ENCODE measurements around the gene CYTH1. TPM values are rescaled to one million over a fixed set of nuclear protein-coding genes. Genes with fewer than 3 reads are reported as not detected.

The CYTH1 gene
- total RNA-seq (10 to 100 TPM; 18.3 to 34.4 (median 21.3) TPM), polyA plus RNA-seq (10 to 100 TPM; 25.0 to 28.9 TPM)

DNA sequence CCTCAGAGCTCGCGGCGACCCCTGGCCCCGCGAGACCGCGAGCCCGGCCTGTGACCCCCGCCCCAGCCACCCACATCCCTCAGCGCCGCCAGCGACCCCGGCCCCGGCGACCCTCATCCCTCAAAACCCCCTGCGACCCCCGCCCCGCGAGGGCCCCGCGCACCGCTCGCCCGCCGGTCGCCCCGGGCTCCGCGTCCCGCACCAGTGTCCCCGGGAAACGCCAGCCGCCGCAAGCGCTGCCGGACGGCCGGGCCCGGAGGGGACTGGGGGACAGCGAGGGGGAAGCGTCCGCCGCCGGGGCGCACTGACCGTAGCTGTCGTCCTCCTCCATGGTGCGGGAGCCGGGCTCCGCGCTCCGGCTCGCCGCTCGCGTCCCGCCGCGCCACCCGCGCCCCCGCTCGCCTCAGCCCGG, at the start of gene CYTH1:
Gene CYTH1 (minus strand): TSS at position 381 of the 412 bp plus-strand sequence. CDS start 50 bp downstream, at position 331.
- TF ChIP-seq, protein P1, sequence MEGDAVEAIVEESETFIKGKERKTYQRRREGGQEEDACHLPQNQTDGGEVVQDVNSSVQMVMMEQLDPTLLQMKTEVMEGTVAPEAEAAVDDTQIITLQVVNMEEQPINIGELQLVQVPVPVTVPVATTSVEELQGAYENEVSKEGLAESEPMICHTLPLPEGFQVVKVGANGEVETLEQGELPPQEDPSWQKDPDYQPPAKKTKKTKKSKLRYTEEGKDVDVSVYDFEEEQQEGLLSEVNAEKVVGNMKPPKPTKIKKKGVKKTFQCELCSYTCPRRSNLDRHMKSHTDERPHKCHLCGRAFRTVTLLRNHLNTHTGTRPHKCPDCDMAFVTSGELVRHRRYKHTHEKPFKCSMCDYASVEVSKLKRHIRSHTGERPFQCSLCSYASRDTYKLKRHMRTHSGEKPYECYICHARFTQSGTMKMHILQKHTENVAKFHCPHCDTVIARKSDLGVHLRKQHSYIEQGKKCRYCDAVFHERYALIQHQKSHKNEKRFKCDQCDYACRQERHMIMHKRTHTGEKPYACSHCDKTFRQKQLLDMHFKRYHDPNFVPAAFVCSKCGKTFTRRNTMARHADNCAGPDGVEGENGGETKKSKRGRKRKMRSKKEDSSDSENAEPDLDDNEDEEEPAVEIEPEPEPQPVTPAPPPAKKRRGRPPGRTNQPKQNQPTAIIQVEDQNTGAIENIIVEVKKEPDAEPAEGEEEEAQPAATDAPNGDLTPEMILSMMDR (IDR thresholded peaks at IDR 0.05): no peak
- intact Hi-C loops (cut with DNase I): no loop called here
- Histone ChIP-seq H3K9me3 (no peaks in the 10 kb centered on the region), H3K27me3 (no peaks in the 10 kb centered on the region), H3K4me3 (peak within 1 kb of the TSS; percentile 75 to 95 (median 87)), H3K4me1 (peaks cover 12 to 22% (median 22%) of the 10 kb centered on the region in 3 donors), H3K27ac (peak within 1 kb of the TSS; percentile 74 to 95 (median 90)), H3K36me3 (no peaks in the 10 kb centered on the region)
- FAIRE-seq (no peak), ATAC-seq (no peak), DNase-seq (peak in 1 of 6 donors; percentile 53)
- 1% methylated on average over 32 to 63 of the region's 64 CpGs for WGBS, 2 donors

- DNase-seq: no peak
- no peaks in the 10 kb centered on the region for H3K4me1 ChIP-seq
- ATAC-seq: no peak
- no peak overlapping the region for H3K4me3 ChIP-seq
- no peak overlapping the region for H3K27ac ChIP-seq
- H3K9me3 ChIP-seq: no peaks in the 10 kb centered on the region
- TF ChIP-seq, protein P1 (IDR thresholded peaks at IDR 0.05): no peak
- FAIRE-seq: no peak
- intact Hi-C loops (cut with DNase I): no loop called here
- H3K27me3 ChIP-seq: no peaks in the 10 kb centered on the region
- H3K36me3 ChIP-seq: peaks cover 0 to 88% (median 25%) of the 10 kb centered on the region in 3 donors
- WGBS, 2 donors: 98% methylated on average over 6 of the region's 6 CpGs
Observed at GRCh38 chr17:78829477-78829876, 47.4 kb upstream of the CYTH1 start.

- FAIRE-seq (no peak), DNase-seq (no peak), ATAC-seq (peak in 3 of 4 donors; percentile 19 to 40 (median 32))
- H3K9me3 ChIP-seq: no peaks in the 10 kb centered on the region
- H3K36me3 ChIP-seq: peaks cover 6 to 86% (median 22%) of the 10 kb centered on the region in 3 donors
- no peak overlapping the region for H3K27ac ChIP-seq
- intact Hi-C loops (cut with DNase I): no loop called here
- TF ChIP-seq, protein P1 (IDR thresholded peaks at IDR 0.05): no peak
- no peaks in the 10 kb centered on the region for H3K27me3 ChIP-seq
- no peaks in the 10 kb centered on the region for H3K4me1 ChIP-seq
- WGBS, 2 donors: 91 to 93% methylated on average over 14 of the region's 14 CpGs
- H3K4me3 ChIP-seq: no peak overlapping the region
Observed at GRCh38 chr17:78828470-78829185, 46.6 kb upstream of the CYTH1 start.

GRCh38 chr17:78826836-78827509, 44.9 kb upstream of the CYTH1 start:
- intact Hi-C loops (cut with DNase I): no loop called here
- no peaks in the 10 kb centered on the region for H3K27me3 ChIP-seq
- FAIRE-seq: no peak

More at GRCh38 chr17:78826836-78827509, 44.9 kb upstream of the CYTH1 start:
- Histone ChIP-seq H3K9me3 (no peaks in the 10 kb centered on the region), H3K4me3 (no peak overlapping the region), H3K36me3 (peaks cover 7 to 86% (median 20%) of the 10 kb centered on the region in 3 donors), H3K4me1 (no peaks in the 10 kb centered on the region), H3K27ac (no peak overlapping the region)
- WGBS, 2 donors: 89 to 92% methylated on average over 21 of the region's 21 CpGs
- ATAC-seq (peak in 2 of 4 donors; percentile 51 to 52), DNase-seq (peak in 1 of 6 donors; percentile 27)
- TF ChIP-seq, protein P1 (IDR thresholded peaks at IDR 0.05): no peak

All from pancreas (tissue), 10 donors.